Choroid plexus epithelial cell (primary cell): ENCODE data around the gene CEP126.
"Not testable (repeated sequence)": the region's sequence is repeated elsewhere in the genome, so short reads cannot be mapped to it uniquely, and the experiment has no call there.

Source experiments
- DNase-seq: peaks from one replicate; pipeline ENCODE4 v3.0.0-alpha.2; 2010; ENCODE audit warnings: low read depth
- H3K4me3 ChIP-seq: 2 replicates; pipeline ENCODE4 v1.5.1; 2011; ENCODE audit warnings: low read depth, mild to moderate bottlenecking, control low read depth, low read length, moderate library complexity
- CTCF ChIP-seq: conservative IDR thresholded peaks from 2 replicates; pipeline ENCODE4 v1.5.1; 2011; ENCODE audit warnings: low read depth, mild to moderate bottlenecking, control low read depth, inconsistent platforms, low read length, moderate library complexity

Gene CEP126

GRCh38 chr11:101993172-101993571 is 78.4 kb downstream of the CEP126 start:
- no peak overlapping the region for H3K4me3 ChIP-seq
- no peak for DNase-seq
- no peak for TF ChIP-seq CTCF

GRCh38 chr11:101994052-101994469 is 79.3 kb downstream of the CEP126 start:
- not testable (repeated sequence) for H3K4me3 ChIP-seq, DNase-seq

- no peak overlapping the region for H3K4me3 ChIP-seq
- TF ChIP-seq CTCF: no peak
- DNase-seq: no peak
These were observed 81.3 kb downstream of the CEP126 start for GRCh38 chr11:101996111-101996510.

- no peak overlapping the region for H3K4me3 ChIP-seq
- no peak for TF ChIP-seq CTCF
- DNase-seq: no peak
These were observed 87.0 kb downstream of the CEP126 start for GRCh38 chr11:102001657-102002338.

GRCh38 chr11:102004220-102004619 is 89.4 kb downstream of the CEP126 start:
- H3K4me3 ChIP-seq: no peak overlapping the region
- no peak for TF ChIP-seq CTCF
- no peak for DNase-seq

GRCh38 chr11:102005306-102005705 is 90.5 kb downstream of the CEP126 start:
- H3K4me3 ChIP-seq: no peak overlapping the region
- no peak for TF ChIP-seq CTCF
- DNase-seq: no peak

- DNase-seq: no peak
- TF ChIP-seq CTCF: no peak
- no peak overlapping the region for H3K4me3 ChIP-seq
These were observed 92.2 kb downstream of the CEP126 start for GRCh38 chr11:102006835-102007566.
